GM19467 (cell line): Measurements from ENCODE around the gene SS18L1.

ENCODE experiments used
- ATAC-seq: cut with Tn5 transposase; IDR thresholded peaks from one replicate; pipeline ENCODE4 v1.9.1; 2021; ENCODE audit warnings: mild to moderate bottlenecking, moderate library complexity; ENCODE audit not compliant: unreplicated experiment

The SS18L1 gene

GRCh38 chr20:62168890-62169435 lies 25.4 kb downstream of the SS18L1 start:
- no peak for ATAC-seq

DNA sequence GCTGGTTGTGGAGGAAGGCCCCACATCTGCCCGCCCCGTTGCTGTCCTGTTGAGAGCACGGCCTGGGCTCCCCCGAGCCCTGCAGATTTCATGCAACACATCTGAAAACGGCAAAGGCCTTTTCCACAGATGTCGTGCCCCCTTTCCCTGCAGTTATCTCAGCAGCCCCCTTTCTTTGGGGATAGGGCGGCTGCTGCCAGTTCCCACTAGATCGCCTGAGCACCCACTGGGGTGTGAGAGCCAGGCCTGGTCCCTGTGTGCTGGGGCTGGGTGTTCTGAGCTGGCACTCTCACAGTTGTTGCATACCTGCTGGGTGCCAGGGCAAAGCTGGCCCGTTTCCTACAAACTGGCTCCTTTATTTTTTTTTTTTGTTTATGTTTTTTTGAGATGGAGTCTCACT lies 27.0 kb downstream of the SS18L1 start:
- no peak for ATAC-seq

DNA sequence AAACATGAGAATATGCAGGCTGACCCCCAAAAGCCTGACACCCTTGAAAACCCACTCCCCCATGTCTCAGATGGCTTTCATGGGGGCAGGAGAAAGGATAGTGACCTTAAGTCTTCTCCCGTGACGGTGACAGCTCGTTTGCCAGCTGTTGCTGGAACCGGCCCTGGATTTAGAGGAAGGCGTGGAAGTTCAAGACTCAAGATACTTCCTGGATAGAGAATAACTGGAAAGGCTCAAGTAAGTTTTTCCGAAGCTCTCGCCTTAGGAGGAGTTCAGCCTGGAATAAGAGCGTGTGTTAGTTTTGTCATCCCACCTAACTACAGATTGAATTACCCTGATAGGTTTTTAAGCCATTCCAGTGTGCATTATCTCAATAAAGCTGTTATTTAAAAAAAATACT lies 27.7 kb downstream of the SS18L1 start:
- ATAC-seq = no peak

GRCh38 chr20:62172666-62173065 lies 29.1 kb downstream of the SS18L1 start:
- no peak for ATAC-seq

DNA sequence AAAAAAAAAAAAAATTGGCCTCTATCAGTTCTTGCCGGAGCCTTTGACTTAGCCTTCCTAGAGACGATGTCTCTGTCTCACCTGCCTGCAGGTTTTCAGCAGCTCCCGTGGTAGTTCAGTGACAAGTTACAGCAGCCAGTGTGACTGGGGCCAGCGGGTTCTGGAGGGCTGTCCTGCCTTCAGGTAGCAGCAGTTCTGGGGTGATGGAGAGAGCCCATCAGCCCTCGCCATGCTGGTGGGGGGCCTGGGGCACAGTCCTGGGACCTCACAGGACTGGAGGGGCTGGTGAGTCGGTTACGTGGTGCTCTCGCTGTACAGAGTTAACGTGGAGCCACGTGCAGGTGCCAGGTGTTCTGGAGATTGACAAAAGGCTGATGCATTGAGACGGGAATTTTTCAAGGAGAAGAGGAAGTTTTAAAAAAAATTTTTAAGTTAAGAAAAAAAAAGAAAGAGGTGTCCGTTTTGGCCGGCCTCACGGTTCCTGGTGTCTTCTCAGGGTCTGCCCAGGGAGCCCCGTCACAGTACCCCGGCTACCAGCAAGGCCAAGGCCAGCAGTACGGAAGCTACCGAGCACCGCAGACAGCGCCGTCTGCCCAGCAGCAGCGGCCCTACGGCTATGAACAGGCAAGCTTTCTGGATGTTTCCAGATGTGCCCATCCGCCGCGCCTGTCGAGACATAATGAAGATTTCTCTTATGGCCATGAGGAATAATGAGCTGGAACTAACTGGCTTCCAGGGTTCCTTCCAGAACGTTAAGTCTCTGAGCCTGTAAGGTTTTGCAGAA lies 30.6 kb downstream of the SS18L1 start:
- no peak for ATAC-seq

- no peak for ATAC-seq
Observed at GRCh38 chr20:62174870-62175624, 31.5 kb downstream of the SS18L1 start.

DNA sequence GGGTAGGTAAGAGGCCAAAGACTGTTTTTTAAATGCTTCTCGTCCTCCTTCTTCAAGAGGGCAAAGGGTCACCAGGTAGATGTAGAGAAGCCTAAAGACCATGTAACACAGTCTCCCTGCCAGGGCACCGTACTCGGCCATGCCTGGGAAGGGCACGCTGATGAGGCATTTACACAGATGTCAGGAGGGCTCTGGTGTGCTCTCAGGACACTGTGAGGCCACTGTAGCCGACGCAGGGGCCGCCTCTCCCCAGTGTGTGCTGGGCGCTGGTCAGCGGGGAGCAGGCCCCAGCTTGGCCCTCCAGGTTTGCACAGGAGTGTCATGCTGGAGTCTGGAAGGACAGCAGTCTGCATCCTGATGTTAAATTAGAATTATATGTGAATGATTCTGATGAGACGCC lies 32.1 kb downstream of the SS18L1 start:
- no peak for ATAC-seq

DNA sequence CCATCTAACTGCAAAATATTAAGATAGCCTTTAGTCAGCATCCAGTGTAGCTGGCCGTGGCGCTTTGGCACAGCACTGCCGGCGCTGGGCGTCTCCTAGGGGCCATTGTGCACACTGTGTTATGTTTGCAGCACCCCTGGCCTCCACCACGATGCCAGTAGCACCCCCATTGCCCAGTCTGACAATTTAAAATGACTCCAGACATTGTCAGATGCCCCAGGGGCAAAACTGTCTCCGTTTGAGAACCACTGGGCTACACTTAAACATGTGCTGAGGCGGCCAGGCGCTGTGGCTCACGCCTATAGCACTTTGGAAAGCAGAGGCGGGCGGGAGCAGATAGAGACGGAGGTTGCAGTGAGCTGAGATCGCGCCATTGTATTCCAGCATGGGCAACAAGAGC lies 33.3 kb downstream of the SS18L1 start:
- ATAC-seq = no peak

- no peak for ATAC-seq
Observed at GRCh38 chr20:62177307-62177706, 33.7 kb downstream of the SS18L1 start.

DNA sequence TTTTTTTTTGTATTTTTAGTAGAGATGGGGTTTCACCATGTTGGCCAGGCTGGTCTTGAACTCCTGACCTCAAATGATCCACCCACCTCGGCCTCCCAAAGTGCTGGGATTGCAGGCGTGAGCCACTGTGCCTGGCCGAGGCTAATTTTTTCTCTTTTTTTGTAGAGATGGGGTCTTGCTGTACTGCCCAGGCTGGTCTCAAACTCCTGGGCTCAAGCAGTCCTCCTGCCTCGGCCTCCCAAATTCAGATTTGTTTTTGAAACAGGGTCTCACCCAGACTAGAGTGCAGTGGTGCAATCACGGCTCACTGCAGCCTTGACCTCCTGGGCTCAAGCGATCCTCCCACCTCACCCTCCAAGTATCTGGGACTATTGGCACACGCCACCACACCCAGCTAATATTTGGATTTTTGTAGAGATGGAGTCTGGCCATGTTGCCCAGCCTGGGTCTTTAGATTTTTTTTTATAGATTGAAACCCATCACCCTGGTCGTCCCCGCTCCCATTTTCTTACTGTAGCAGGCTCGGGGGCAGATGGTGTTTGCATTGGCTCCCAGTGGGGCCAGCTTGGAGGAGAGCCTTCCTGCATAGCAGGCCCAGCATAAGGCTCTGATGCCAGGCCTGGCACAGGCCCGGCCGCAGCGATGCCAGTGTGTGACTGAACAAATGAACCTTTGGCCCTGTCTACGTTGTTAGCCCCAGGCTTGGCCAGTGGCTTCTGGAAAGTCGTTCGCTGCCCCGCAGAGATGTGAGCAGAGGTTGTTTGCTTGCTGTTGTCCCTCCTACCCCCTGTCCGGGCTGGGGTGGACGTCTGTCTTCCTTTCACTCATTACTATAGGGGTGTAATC lies 35.0 kb downstream of the SS18L1 start:
- no peak for ATAC-seq

- ATAC-seq = no peak
Observed at GRCh38 chr20:62179162-62179504, 35.6 kb downstream of the SS18L1 start.

- ATAC-seq = no peak
Observed at GRCh38 chr20:62181808-62182207, 38.2 kb downstream of the SS18L1 start.

GRCh38 chr20:62182469-62183425 lies 39.2 kb downstream of the SS18L1 start, which contains the start of gene MTG2:
TSS of gene MTG2 (plus strand) at chr20:62183028. CDS start at chr20:62193421, 10,393 bp downstream.
- peak; percentile 85 for ATAC-seq

- no peak for ATAC-seq
Observed at GRCh38 chr20:62183426-62184142, 40.0 kb downstream of the SS18L1 start.

- ATAC-seq = no peak
Observed at GRCh38 chr20:62186096-62186426, 42.5 kb downstream of the SS18L1 start.

GRCh38 chr20:62186887-62187866 lies 43.6 kb downstream of the SS18L1 start:
- no peak for ATAC-seq

- ATAC-seq = no peak
Observed at GRCh38 chr20:62190639-62191411, 47.3 kb downstream of the SS18L1 start.
